ENCODE results near the gene SIMC1.
"Not testable (repeated sequence)": the region's sequence is repeated elsewhere in the genome, so short reads cannot be mapped to it uniquely, and the experiment has no call there.

SIMC1 gene

DNA sequence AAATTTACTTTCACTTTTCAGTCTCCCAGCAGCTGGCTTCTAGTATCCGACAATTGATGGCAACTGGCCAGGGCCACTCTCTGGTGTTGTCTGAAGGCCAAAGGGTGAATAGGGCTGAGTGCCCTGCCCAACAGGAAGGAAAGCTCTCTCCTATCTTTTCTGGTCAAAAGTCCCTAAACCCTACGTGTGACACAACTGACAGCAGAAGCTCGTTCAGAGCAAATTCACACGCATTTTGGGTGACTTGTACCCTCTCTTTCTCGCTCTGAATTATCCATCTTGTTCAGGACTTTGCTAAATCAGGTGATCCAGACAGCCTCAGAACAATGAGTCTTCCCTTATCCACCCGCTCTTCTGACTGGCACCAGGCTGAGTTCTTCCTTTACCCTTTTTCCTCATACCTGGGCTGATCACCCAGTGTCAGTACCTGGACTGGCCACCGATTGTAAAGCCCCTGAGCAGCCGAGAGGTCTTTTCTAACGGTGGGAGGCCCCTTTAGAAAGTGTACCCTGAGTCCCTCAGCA, 21.8 kb upstream of the SIMC1 start:
- DNase-seq, result not testable (repeated sequence)

DNA sequence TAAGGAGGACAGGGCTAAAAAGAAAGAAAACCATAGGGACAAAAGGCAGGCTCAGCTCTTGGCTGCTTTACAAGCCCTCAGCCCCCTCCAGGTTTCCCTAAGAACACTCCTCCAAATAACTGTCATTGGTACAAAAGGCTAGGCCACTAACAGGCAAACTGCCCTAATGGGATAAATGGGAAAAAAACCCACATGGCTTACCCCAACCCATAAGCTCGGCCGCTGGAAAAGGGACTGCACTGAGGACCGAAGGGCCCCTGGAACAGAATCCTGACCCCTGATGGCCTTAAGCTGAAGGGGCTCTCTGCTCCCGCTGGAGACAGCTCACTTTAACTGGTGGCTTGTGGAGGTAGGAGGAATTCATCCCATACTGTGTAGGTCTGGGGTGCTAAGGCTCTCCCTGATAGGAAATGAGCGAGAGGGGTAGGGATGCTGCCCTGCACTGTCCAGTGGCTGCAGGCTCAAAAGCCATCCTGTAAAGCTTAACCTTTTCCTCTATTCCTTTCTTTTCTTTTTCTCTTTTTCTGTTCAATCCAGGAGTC, 21.0 kb upstream of the SIMC1 start:
- DNase-seq, result not testable (repeated sequence)

DNA sequence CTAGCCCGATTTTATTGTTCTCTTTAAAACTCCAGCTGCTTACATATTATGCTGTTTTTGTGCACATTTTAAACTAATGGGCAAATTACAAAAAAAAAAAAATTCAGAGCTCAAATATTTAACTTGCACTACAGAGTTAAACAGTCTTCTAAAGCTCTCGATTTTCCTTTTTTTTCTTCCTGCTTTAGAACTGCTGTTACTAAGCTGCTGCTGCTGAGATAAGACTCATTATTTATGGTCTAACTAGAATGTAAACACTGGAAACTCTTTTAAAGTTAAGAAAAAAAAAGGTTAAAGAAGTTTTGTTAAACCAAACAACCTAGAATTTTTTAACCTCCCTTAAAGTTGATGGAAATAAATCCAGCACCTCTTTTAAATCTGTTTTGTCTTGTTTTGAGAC, 20.5 kb upstream of the SIMC1 start:
- DNase-seq, result not testable (repeated sequence)

DNA sequence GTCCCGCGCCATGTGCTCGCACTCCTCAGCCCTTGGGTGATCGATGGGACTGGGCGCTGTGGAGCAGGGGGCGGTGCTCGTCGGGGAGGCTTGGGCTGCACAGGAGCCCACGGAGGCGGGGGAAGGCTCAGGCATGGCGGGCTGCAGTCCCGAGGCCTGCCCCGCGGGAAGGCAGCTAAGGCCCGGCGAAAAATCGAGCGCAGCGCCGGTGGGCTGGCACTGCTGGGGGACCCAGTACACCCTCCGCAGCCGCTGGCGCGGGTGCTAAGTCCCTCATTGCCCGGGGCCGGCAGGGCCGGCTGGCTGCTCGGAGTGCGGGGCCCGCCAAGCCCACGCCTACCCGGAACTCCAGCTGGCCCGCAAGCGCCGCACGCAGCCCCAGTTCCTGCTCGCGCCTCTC, 16.2 kb upstream of the SIMC1 start:
- DNase-seq, result not testable (repeated sequence)

DNA sequence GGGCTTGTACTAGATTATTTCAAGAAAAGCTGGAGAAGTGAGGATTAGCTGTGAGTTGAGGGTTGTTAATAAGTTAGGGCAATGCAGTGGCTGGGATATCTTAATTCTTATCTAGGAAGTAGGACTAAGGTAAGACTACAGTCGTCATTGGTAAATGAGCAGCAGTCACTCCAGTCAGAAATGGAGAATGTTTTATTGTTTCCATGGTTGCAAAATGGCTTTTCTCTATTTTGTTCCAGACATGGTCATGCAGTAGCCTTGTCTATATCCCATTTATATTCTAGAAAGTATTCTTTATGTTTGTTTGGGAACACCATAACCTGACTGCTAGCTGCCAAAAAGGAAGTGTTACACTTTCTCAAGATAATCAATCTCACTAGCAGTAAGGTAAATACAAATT, 9.9 kb upstream of the SIMC1 start:
- DNase-seq, result not testable (repeated sequence)

DNA sequence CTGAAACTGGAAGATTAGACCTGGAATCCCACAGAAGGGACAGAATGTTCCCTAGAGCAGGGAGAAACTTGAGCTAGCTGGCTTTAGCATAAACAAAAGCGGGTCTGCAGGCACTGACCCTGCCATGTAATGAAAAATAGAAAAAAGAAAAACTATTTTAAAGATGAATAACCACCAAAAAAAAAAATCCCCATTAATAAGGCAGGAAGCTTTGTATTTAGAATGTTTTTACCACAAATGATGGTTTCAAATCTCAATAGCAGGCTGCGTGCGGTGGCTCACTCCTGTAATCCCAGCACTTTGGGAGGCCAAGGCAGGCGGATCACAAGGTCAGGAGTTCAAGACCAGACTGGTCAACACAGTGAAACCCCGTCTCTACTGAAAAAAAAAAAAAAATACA, 5.0 kb upstream of the SIMC1 start:
- DNase-seq, result not testable (repeated sequence)

DNA sequence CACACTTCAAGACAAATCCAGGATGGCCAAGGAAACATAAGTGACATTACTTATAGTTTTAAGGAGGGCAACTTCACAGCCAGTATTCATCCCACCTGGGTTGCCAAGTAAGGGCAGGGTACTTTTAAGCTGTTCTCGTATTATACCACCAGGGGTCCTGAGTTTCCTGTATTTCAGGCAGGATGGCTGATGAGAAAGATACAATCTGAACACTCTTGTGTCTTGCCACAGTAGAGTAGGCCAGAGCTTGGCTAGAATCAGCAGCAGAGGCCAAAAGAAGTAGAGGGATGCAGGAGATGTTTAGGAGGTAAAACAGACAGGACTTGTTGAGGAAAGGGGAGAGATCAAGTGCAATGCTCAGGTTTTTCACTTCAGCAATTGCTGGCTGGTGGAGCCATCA, 3.1 kb upstream of the SIMC1 start:
- DNase-seq, result not testable (repeated sequence)

DNA sequence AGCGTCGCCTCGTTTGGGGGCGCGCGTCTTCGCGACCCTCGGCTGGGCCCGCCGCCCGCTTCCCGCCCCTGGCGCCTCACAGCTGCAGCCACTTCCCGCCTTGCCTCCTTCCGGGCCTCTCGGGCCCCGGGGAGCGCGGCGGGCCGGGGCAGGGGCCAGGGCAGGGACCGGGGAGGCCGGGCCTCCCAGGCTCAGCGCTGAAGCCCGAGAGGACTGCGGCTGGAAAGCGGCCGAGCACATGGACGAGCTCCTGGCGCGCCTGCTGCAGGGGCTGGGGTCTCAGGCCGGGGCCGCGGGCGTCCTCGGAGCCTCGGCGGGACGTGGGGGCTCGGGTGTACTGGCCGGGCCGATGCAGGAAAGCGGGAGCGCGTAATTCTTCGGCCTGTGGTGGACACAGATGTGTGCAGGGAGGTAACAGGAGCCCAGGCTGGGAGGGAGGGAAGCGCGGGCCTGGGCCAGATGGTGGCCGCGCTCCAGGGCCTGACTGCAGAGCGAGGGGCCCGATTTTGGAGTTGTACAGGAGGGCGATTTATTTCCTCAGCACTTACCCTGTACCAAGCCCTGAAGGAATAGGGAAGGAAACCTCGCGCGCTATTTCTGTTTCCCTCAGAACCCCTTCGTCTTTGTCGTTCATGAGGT, 540 bp downstream of the SIMC1 start:
- DNase-seq, result not testable (repeated sequence)

DNA sequence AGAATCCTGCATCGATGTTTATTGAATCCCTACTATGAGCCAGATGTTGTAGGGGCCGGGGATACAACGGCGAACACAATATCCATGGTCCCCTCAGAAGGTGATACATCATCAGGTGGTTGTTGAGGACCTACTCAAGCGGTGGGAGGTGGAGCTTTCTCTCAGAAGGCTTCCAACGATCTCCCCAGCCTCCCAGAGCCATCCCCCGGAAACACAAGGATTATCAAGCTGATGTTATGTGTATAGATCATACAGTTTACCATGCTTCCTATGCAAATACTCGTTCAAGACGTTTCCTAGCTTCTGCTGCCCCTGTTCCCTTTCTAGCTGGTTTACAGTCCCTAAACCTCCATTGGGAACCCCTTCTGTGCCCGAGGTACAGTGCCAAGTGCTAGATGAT, 1.1 kb downstream of the SIMC1 start:
- DNase-seq, result not testable (repeated sequence)

DNA sequence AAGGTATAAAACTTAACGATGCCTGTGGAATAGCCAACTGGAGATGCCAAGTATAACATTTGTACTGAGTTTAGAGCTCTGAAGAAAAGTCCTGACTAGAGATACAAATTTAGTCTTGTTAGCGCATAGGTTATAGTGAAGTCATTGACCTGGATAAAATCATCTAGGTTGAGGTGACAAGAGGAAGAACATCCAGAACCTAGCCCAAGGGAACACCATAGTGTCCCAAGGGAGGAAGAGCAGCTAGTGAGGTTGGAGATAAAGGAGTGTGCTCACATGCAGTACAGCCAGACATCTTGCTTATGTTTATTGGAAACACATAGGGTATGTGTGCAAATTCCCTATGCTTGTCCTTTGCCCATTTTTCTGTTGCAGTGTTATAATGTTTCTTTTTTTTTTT, 6.1 kb downstream of the SIMC1 start:
- DNase-seq, result not testable (repeated sequence)

DNA sequence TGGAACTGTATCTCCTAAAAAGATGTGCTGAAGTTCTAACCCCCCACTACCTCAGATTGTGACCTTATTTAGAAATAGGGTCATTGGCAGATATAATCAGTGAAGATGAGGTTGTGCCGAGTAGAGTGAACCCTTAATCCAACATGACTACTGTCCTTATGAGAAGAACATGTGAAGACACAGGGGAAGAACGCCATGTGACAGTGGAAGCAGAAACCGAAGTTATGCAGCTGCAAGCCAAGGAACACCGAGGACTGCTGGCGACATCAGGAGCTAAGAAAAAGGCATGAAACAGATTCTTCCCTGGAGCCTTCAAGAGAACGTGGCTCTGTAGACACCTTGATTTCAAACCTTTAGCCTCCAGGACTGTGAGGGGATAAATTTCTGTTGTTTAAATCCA, 6.8 kb downstream of the SIMC1 start:
- DNase-seq, result not testable (repeated sequence)

DNA sequence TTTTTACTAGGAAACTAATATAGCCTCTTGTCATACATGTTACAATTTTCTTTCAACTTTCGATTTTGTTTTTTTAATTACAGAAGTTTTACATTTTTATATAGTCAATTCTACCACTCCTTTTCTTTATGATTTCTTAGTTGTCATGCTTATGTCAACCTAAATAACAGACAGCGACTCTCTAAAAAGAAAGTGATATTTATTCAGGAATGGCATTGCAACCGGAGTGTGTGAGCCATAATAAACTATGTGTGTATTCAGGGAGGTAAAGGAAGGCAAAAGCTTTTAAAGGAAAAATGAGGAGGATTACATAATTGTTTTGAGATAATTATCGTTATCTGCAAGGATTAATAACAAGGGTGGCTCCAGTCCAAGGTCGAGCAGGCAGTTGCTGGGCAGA, 7.3 kb downstream of the SIMC1 start:
- not testable (repeated sequence) for DNase-seq

DNA sequence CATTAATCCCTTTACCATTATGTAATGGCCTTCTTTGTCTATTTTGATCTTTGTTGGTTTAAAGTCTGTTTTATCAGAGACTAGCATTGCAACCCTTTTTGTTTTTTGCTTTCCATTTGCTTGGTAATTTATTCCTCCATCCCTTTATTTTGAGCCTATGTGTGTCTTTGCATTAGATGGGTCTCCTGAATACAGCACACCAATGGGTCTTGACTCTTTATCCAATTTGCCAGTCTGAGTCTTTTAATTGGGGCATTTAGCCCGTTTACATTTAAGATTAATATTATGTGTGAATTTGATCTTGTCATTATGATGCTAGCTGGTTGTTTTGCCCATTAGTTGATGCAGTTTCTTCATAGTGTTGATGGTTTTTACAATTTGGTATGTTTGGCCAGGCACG, 12.5 kb downstream of the SIMC1 start:
- not testable (repeated sequence) for DNase-seq

DNA sequence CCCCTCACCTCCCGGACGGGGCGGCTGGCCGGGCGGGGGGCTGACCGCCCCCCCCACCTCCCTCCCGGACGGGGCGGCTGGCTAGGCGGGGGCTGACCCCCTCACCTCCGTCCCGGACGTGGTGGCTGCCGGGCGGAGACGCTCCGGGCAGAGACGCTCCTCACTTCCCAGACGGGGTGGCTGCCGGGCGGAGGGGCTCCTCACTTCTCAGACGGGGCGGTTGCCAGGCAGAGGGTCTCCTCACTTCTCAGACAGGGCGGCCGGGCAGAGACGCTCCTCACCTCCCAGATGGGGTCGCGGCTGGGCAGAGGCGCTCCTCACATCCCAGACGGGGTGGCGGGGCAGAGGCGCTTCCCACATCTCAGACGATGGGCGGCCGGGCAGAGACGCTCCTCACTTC, 13.9 kb downstream of the SIMC1 start:
- DNase-seq, result not testable (repeated sequence)

DNA sequence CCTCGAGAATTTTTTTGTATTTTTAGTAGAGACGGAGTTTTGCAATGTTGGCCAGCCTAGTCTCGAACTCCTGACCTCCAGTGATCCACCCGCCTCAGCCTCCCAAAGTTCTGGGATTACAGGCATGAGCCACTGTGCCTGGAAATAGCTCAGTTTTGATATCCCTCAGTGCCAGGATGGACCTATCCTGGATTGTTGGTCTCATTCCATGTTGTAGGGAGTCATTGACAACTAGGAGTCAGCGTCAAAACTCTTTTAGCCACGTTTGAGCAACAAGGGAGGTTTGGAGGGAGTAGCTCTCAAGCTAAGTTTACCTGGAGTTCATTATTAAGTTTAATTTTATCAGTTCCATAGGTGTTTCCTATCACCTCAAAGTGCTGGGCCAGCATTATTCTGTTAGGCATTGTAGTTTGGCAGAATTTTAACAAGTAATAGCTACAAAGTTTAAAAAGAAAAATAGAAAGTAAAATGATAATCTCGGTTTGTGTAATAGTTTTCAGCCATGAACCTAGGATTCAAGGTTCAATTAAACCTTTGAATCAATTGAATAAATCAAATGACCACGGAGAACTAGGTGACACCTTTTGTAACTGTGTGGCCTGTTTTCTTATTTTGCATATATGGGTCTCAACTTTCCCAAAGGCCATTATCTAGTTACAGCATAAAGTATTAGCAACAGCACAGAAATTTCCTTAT, 15.3 kb downstream of the SIMC1 start:
- not testable (repeated sequence) for DNase-seq

DNA sequence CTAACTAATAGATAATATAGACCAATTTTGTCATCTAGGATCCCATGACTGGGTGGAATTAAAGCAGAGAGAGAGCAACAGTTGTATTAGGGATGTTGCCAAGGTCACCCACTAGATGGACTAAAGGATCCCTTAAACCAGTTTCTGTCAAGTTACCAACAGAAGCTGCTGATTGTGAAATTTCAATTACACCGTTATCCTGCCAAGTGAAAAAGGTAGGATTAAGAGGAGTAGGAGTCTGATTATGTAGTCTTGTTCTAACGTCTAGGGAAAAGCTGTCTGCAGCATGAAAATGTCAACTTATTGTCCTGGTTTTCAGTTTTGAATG, 15.8 kb downstream of the SIMC1 start:
- not testable (repeated sequence) for DNase-seq

DNA sequence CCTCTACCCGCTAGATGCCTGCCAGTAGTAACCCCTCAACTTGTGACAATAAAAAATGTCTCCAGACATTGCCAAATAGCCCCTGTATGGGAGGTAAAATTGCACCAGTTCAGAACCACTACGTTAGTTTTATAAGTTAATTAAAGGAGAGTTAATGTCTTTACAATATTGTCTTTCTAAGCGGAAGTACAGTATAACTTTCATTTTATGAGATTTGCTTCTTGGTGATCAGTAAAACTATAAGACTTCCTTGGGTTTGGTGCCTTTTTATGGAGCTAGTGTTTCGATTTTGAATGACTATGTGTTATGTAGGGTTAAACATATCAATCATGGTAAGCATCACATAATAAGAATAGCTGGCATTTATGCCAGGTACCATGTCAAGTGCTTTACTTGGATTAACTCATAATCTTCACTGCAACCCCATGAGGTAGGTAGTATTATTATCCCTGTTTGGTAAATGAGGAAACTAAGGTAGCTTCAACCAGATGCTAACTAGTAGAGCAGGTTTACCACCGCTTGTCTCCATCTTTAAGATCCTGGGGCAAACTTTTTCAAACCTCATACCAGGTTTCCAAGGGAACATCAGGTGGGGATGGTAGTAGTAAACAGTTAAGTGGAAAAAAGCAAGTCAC, 19.8 kb downstream of the SIMC1 start:
- not testable (repeated sequence) for DNase-seq

DNA sequence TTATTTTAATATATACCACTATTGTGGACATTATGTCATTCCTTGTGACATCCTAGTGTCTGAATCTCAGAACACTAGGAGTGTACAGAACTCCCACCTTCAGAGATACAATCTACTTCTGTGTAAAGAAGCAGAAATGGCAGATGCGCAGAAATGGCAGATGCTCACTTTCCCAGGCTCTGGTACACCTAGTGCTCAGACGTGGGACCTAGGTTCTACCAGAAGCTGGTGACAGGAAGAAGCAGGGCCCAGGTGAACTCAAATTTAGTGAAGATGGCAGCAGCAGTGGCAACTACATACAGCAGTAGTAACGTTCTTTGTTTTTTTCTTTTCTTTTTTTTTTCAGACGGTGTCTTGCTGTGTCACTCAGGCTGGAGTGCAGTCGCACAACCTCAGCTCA, 22.5 kb downstream of the SIMC1 start:
- DNase-seq, result not testable (repeated sequence)

DNA sequence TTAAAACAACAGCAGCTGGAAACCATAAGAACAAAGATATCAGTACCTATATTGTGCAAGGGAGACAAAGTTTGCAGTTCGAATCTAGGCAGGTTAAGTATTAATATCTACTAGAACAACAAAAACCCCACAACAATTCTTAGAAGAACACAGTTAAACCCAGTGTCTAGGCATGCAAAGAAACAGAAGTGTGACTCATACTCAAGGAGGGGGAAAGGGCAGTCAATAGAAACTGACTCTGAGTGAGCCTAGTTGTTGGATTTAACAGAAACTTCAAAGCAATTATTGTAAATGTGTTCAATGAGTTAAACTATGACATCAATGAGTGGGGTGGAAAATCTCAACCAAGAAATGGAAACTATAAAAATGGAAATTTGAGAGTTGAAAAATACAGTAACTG, 28.2 kb downstream of the SIMC1 start:
- not testable (repeated sequence) for DNase-seq

DNA sequence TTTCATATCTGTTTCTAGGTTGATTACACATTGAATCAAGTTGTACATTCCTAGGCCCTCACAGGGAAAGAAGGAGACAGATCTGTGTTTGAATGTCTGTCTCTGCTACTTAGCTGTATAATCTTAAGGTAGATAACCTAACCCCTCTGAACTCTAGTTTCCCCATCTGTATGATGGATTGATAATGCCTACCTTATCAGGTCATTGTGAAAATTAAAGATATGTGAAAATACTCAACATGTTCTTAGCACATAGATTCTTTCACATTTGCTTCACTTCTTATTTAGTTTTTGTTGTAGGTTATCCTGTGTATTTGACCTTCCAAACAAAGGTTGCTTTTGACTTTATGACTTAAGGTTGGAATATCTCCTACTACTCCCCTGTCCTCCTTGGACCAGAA, 50.8 kb downstream of the SIMC1 start:
- DNase-seq, result not testable (repeated sequence)

DNA sequence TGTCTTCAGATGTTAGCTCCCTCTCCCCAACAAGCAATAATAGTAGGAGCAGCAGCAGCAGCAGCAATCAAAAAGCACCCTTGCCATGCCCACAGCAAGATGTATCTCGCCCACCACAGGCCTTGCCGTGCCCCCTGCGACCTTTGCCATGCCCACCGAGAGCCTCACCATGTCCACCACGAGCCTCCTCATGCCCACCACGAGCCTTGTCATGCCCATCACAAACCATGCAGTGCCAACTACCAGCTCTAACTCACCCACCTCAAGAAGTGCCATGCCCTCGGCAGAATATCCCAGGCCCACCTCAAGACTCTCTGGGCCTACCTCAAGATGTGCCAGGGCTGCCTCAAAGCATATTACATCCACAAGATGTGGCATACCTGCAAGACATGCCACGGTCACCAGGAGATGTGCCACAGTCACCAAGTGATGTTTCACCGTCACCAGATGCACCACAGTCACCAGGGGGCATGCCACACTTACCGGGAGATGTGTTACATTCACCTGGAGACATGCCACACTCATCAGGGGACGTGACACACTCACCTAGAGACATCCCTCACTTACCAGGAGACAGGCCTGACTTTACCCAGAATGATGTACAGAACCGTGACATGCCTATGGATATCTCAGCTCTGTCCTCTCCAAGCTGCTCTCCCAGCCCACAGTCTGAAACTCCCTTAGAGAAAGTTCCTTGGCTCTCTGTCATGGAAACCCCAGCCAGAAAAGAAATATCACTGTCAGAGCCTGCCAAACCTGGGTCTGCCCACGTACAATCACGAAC, 52.0 kb downstream of the SIMC1 start:
- not testable (repeated sequence) for DNase-seq

DNA sequence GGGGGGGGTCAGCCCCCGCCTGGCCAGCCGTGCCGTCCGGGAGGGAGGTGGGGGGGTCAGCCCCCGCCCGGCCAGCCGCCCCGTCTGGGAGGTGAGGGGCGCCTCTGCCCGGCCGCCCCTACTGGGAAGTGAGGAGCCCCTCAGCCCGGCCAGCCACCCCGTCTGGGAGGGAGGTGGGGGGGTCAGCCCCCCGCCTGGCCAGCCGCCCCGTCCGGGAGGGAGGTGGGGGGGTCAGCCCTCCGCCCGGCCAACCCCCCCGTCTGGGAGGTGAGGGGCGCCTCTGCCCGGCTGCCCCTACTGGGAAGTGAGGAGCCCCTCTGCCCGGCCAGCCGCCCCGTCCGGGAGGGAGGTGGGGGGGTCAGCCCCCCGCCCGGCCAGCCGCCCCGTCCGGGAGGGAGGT, 67.1 kb downstream of the SIMC1 start:
- not testable (repeated sequence) for DNase-seq

All from NK-92 treated with Interleukin-12 subunit alpha and Interleukin-12 subunit beta, amount 100 ng/mL, for 24 hours (cell line).